Activated CD4-positive, alpha-beta T cell treated with anti-CD3 and anti-CD28 coated beads, Interleukin-2, amount 50 U/mL, for 16 hours (primary cell): ENCODE data around the gene LCE2C.
"Not testable (repeated sequence)": the region's sequence is repeated elsewhere in the genome, so short reads cannot be mapped to it uniquely, and the experiment has no call there.

ENCODE experiments used
- DNase-seq: peaks from one replicate; pipeline ENCODE4 v3.0.0-alpha.2; 2020

The LCE2C gene, protein sequence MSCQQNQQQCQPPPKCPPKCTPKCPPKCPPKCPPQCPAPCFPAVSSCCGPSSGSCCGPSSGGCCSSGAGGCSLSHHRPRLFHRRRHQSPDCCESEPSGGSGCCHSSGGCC

DNA sequence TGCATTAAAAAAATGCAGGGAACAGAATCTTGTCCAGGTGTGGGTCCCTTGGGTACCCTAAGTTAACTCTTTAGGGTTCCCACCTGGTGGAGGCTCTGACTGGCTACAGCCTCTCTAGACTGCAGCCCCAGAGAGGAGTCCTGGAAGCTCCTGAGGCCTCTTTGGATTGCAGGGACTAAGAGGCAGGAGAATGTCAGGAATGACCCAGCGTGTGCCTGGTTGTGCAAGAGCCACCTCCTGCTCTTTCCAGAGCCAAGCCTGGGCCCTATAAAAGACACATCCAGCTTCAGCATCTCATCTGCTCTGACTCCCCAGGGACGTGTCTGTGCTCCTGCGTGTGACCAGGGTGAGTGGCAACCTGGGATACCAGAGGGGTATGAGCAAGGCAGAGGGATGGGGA, at the start of gene LCE2C:
Gene LCE2C, plus strand, starts transcription at position 297 of the 400 bp plus-strand sequence. CDS start 737 bp downstream, outside the sequence.
- DNase-seq: not testable (repeated sequence)

DNA sequence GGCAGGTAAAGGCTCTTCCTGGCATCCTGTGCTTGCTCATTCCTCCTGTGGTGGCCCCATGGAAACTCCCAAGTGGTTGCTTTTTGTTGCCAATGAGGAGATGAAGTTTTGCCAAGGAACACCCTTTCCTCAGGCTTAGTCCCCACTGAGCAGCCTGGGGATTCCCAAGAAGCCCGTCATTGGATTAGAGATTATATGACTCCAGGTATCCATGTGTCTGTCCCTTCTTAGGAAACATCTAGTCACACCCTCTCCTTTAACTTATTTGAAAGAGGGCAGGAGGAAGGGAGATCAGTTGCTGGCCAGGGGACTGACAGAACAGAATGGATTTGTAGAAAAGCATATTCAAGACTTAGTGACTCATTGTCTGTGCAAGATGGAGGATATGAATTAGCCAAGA, 48.3 kb upstream of the LCE2C start:
- DNase-seq: no peak

DNA sequence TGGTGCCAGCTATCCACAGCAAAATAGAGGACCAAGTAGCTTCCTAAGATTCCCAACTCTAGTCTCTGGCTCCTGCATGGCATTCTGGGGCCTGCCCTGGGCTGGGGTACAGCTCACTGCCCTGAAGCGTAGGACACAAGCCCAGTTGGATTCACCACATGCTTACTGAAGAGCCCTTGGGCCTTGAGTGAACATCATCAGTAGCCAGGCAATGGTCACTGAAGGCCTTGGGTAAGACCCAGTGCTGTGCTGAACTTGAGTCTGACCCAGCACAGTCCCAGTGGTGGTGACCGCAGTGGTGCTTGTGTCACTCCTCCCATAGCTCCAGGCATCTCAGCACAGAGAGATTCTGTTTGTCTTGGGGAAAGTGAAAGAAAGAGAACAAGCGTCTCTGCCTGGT, 44.5 kb upstream of the LCE2C start:
- DNase-seq: no peak

DNA sequence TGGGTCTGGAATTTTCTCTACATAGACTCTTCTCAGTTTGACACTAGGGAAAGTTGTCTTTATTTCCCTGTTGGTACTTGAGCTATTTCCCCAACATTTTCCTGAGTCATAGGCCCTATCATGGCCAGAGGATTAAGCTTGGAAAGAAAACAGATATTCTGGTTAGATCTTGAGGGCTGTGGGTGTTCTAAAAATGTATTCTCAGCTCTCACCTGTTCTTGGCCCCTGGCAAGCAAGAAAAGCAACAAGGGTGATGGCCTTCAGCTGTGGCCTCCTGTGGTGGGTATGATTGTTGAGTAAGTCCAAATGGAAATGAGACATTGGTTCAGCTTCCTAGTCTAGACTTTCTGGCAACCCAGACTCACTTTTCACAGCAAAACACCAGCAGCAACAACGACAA, 34.7 kb upstream of the LCE2C start:
- DNase-seq: no peak

DNA sequence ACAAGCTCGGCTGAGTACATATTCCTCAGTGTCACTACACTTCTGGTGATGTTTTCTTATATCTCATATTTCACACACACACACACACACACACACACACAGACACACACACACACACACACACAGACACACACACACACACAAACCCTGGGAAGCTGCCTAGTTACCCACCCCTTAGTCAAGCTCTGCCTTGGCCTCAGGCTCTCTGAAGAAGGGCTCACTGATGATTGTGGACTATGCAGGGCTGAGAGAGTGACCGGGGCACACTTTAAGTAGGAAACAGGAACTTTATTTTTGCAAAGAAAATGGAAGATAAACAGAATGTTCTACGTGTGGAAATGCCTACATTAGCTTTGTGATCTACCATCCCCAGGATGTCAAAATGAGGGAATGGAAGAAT, 31.1 kb upstream of the LCE2C start:
- DNase-seq: no peak

DNA sequence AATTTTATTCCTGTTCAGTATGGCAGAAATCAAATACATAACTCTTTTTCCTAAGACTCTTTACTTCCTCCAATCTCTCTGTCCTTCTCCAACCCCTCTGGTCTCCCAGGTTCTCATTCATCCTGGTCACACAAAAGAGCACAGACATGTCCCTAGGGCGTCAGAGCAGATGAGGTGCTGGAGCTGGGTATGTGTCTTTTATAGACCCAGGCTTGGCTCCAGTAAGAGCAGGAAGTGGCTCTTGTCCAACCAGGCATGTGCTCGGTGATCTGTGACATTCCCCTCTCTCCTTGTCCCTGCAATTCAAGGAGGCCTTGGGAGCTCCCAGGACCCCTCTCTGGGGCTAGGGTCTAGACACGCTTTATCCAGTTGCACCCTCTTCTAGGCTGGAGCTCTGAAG, 29.9 kb upstream of the LCE2C start:
- no peak for DNase-seq

DNA sequence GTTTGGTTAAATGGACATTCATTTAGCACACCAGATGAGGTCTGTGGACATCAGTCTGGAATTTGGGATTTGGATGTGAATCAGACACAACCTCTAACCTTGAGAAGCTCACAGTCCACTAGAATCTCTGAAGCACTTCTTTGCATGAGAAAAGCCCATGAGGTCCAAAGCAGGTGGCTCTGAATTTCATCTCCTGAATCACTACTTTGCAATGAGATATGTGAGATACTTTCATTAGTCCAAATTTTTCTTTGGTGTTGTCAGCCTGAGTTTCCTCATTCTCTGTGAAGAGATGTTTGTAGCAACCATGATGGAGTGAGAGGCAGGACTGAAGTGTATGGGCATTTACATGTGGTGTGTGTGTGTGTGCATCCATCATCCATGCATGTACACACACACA, 28.4 kb upstream of the LCE2C start:
- DNase-seq: no peak

DNA sequence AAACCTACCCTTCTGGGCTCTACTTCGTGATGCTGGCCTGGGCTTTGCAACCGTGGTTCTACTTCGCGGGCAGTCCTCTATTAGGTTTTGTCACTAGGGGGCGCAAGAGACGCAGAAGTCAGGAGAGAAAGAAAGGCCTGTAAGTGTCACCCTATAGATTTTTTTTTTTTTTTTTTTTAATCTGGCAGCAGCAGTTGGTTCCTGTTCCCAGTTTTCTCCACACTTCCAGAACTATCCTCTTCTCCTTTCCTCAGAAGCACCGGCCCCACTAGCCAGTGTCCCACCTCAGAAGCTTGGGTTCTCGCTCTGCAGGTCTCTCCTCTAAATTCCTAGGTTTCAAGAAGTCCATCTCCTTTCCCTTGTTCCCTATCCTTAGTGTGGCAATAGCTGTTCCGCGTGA, 21.0 kb upstream of the LCE2C start:
- peak; percentile 74 for DNase-seq

DNA sequence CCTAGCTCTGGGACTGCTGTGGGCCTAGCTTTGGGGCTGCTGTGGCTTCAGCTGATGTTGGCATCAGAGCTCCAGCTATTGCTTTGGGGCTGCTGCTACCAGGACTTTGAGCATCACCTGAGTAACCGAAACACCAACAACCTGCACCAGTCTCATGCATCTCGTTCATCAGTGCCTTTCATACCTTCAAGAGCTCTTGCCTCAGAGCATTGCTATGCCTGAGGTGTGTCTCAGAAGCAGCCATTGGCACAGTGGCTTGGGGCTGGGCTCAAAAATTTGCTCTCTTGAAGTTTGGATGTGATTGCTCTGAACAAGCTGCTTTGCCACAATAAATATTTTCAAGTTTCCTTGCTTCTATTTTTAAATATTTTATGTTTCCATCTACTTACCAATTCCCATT, 18.6 kb upstream of the LCE2C start:
- no peak for DNase-seq

DNA sequence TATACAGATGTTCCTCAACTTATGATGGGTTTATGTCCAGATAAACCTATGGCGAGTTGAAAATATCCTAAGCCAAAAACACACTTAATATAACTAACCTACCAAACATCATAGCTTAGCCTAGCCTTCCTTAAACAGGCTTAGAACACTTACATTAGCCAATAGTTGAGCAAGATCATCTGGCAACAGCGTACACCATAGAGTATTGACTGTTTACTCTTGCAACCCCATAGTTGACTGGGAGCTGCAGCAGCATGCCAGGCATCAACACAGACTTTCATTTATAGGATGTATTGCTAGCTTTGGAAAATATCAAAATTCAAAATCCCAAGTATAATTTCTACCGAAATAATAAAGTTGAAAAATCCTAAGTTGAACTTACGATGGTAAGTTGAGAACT, 17.4 kb upstream of the LCE2C start:
- no peak for DNase-seq

DNA sequence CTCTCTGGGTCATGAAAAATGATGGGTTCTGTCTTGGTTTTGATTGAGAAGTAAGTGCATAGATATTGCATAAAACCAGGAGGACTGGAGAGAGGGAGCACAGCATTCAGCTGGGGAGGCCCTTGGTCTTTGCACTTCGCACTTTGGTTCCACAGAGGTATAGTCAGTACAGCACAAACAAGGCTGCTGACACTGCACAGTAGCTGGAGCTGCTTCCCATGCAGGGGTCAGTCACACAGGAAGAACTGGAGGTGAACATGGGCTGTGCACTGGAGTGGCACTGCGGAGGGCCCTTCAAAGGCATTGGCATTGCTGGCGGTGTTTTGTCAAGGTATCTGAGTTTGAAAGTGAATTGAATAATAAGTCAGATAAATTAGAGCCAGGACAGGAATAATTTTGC, 16.4 kb upstream of the LCE2C start:
- DNase-seq: no peak

DNA sequence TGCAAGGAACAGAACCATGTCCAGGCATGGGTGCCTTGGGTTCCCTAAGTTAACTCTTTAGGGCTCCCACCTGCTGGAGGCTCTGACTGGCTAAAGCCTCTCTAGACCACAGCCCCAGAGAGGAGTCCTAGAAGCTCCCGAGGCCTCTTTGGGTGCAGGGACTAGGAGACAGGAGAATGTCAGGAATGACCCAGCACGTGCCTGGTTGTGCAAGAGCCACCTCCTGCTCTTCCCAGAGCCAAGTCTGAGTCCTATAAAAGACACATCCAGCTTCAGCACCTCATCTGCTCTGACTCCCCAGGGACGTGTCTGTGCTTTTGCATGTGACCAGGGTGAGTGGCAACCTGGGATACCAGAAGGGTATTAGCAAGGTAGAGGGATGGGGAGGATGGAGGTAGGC, 12.0 kb upstream of the LCE2C start, which contains the start of gene LCE2D:
Gene LCE2D, plus strand, starts transcription at position 283 of the 400 bp plus-strand sequence. CDS start 726 bp downstream, outside the sequence.
- DNase-seq: no peak

DNA sequence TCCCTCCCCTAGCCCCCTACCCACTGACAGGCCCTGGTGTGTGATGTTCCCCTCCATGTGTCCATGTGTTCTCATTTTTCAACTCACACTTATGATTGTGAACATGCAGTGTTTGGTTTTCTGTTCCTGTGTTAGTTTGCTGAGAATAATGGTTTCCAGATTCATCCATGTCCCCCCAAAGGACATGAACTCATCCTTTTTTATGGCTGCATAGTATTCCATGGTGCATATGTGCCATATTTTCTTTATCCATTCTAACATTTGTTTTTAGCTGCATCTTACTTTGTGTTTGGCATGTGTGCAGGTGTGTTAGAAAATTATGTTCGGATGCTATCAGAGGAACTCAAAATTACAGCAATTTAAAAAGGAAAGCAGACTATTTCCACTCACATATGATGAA, 8.9 kb upstream of the LCE2C start:
- DNase-seq: not testable (repeated sequence)

DNA sequence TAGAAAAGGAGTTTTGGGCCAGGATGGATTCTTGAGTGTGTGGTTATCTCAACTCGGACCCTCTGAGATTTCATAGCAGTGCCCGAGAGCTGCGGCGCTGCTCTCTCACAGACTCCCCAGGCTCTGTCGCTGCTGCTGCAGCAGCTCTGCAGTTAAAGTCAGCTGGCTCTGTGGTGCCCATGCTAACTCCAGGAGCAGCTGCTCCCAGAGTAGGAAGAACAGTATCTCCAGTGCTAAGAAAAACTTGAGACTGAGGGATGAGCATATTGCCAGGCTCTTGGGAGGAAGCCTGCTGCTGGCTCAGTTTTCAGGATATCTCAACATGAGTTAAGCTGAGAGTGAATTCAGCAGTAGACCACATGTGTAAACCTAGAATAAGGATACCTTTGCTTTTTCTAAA, 7.4 kb upstream of the LCE2C start:
- no peak for DNase-seq

DNA sequence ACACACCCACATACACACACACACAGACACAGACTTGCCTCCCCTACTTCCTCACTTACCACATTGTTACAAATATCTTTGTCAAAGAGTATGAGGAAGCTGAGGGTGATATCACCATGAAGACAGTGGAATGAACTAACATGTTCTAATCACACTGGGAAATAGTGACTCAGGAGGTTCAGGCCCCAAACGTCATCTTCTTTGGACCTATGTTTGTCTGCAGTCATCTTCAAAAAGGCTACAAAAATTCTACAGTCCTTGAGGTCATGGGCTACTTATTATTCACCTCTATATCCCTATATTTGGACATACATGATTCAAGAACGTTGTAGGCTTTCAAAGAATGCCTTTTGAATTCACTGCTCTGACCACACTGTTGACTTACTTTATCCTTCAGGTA, 2.1 kb upstream of the LCE2C start:
- no peak for DNase-seq

DNA sequence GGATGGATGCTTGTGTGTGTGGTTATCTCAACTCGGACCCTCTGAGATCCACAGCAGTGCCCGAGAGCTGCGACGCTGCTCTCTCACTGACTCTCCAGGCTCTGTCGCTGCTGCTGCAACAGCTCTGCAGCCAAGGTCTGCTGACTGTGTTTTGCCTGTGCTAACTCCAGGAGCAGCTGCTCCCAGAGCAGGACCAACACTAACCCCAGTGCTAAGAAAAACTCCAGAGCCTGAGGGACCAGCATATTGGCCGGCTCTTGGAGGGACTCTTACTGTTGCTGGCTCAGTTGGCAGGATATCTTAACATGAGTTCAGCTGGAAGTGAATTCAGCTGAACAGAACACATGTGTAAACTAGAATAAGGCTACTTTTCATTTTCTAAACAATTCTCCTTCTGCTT, 4.4 kb downstream of the LCE2C start:
- no peak for DNase-seq

DNA sequence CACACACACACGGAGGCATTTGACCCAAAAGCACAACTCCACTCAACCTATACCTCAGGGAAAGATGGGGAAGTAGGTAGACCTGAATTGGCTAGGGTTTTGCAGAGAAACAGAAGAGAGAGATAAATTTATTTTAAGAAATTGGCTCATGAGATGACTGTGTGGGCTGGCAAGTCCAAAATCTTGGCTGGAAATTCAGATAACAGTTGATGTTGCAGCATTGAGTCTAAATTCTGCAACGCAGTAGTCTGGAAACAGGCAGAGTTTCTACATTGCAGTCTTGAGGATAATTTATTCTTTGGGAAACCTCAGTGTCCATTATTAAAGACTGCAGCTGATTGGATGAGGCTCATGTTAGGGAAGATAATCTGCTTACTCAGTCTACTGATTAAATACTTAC, 6.5 kb downstream of the LCE2C start:
- no peak for DNase-seq

DNA sequence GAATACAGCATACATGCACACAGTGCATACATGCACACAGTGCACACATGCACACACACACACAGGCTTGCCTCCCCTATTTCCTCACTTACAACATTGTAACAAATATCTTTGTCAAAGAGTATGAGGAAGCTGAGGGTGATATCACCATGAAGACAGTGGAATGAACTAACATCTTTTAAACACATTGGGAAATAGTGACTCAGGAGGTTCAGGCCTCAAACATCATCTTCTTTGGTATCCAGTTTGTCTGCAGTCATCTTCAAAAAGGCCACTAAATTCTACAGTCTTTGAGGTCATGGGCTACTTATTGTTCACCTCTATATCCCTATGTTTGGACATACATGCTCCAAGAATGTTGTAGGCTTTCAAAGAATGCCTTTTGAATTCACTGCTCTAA, 8.8 kb downstream of the LCE2C start:
- no peak for DNase-seq

DNA sequence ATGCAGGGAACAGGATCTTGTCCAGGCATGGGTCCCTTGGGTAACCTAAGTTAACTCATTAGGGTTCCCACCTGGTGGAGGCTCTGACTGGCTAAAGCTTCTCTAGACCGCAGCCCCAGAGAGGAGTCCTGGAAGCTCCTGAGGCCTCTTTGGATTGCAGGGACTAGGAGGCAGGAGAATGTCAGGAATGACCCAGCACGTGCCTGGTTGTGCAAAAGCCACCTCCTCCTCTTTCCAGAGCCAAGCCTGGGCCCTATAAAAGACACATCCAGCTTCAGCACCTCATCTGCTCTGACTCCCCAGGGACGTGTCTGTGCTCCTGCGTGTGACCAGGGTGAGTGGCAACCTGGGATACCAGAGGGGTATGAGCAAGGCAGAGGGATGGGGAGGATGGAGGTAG, 10.7 kb downstream of the LCE2C start, which contains the start of gene LCE2B:
Gene LCE2B, plus strand, starts transcription at position 301 of the 400 bp plus-strand sequence. CDS start 721 bp downstream, outside the sequence.
- not testable (repeated sequence) for DNase-seq

DNA sequence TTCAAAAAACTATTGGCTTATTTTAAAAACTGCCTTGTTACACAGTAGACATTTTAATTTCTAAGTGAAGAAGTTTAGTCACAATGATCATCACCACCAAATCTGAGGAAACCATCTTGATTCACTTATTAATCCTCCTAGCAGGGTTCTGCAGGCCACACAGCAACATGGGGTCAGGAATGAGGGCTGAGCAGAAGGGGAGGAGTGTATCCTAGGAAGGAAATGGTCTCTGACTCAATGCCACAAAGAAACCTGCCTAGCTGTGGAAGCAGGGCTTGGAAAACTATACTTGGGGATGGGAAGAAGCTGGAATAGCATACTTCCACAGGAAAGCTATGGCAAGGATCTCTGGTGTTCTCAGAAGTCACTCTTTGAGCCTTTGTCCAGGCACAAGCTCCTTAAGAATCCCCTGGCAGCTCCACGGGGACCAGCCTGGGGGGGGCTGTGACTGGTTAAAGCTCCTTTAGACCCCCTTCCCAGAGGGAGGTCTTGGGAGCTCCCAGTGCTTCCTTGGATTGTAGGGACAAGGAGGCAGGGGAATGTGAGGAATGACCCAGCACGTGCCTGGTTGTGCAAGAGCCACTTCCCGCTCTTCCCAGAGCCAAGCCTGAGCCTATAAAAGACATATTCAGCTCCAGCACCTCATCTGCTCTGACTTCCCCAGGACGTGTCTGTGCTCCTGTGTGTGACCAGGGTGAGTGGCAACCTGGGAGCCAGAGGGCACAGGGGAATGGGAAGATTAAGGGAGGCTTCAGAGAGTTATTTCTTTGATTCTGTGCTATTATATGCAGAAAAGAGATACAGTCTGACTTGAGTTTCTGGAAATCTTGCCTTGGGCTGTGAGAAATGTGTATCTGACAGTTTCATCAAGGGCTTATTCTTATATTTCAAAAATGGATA, 22.9 kb downstream of the LCE2C start, which contains the start of gene LCE2A:
Gene LCE2A, plus strand, starts transcription at position 645 of the 900 bp plus-strand sequence. CDS start 557 bp downstream, outside the sequence.
- no peak for DNase-seq

DNA sequence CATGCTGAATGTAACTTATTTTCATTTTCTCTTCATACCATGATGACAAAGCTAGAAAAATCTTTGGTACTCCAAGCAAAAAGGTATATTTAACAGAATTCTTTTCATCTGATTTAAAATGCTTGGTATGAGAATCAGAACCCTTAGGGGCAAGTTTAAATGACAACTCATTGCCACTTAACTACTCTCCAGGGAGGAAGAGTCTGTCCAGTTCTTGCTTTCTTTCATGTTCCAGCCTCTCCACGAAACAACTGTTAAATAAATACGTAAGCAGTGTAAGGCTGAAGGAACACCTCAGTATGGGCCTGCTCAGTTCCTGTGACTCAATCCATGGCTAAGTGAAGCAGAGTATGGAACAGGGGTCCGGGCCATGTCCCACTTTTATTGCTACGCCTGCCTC, 24.7 kb downstream of the LCE2C start:
- DNase-seq: no peak

DNA sequence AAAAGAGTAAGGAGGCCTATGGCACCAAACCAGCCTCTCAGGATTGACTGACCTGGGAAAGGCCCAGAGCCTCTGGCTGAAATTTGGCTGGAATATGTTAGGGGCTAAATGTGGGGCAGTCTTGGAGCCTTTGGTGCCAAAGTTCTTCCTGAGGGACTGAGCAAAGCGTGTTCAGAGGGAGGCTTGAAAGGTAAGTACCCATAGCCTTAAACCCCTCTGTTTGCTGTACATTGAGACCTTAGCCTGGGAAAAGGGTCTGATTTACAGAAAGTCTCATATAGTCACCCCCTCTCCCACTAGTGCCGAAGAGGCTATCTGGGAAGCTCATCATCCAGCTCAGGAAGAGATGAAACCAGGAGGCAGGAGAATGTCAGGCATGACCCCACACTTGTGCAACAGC, 32.8 kb downstream of the LCE2C start, which contains the start of gene LCE4A:
Gene LCE4A, plus strand, starts transcription at position 301 of the 400 bp plus-strand sequence. CDS start 916 bp downstream, outside the sequence.
- DNase-seq: no peak

DNA sequence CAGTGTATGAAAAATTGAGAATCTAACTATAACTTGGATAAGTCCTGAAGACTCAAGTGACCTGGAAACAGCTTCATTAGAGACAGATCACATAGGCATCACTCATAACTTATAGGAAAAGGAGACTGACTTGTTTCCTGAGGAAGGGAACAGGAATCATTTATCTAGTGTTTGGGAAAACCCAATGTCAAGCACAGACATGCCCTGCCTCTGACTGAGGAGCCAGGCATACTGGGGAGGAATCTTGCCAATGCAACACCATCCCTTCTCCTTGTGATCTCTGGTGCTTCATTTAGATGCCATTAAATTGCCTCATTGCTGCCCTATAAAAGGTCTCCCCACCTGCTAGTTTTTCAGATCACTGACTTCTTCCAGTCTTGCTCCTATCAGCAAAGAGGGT, 43.2 kb downstream of the LCE2C start:
- no peak for DNase-seq

DNA sequence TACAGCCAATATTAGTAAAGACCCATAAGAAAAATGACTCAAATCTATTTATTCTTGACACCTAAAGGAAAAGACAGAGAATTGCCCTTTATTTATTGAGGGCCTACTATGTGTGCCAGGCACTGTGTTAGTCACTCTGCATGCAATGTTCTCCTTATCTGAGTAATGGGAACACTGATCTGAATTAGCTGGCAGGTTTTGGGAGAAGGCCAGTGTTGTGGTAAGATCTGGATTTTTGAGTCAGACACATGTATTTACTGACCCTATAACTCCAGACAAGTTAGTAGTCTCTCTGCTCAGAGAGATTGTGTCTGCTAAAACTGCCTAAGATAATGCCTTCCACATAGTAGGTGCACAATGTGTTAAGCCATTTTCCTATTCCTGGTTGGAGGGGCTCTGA, 50.2 kb downstream of the LCE2C start:
- DNase-seq: no peak
